H9 (cell line): Measurements from ENCODE around the gene ZKSCAN4. TPM values are rescaled to one million over a fixed set of nuclear protein-coding genes. Genes with fewer than 3 reads are reported as not detected.

Experiments used
- DNase-seq: peaks from one replicate; pipeline ENCODE4 v3.0.0-alpha.2; 2017
- H2AFZ ChIP-seq: one replicate; pipeline ENCODE4 v1.6.1; 2013; ENCODE audit warnings: mild to moderate bottlenecking, low read length, control low read depth, moderate library complexity
- H2AK5ac ChIP-seq: 2 replicates; pipeline ENCODE4 v1.6.1; 2013; ENCODE audit warnings: low read length, control low read depth, mixed read lengths; ENCODE audit not compliant: insufficient read length
- H2BK120ac ChIP-seq: one replicate; pipeline ENCODE4 v1.6.1; 2013; ENCODE audit warnings: low read depth, mild to moderate bottlenecking, low read length, control low read depth, inconsistent platforms; ENCODE audit not compliant: poor library complexity, severe bottlenecking
- H2BK12ac ChIP-seq: 2 replicates; pipeline ENCODE4 v1.6.1; 2013; ENCODE audit warnings: low read length, control low read depth, mixed read lengths, low read depth; ENCODE audit not compliant: insufficient read length
- H2BK15ac ChIP-seq: 2 replicates; pipeline ENCODE4 v1.6.1; 2013; ENCODE audit warnings: low read depth, low read length, control low read depth
- H2BK20ac ChIP-seq: one replicate; pipeline ENCODE4 v1.6.1; 2013; ENCODE audit warnings: low read depth, mild to moderate bottlenecking, low read length, control low read depth, inconsistent platforms; ENCODE audit not compliant: poor library complexity, severe bottlenecking
- H2BK5ac ChIP-seq: 2 replicates; pipeline ENCODE4 v1.6.1; 2013; ENCODE audit warnings: low read length, control low read depth, mixed read lengths; ENCODE audit not compliant: insufficient read length
- H3K14ac ChIP-seq: 2 replicates; pipeline ENCODE4 v1.6.1; 2013; ENCODE audit warnings: low read length, control low read depth; ENCODE audit not compliant: insufficient read depth
- H3K18ac ChIP-seq: 2 replicates; pipeline ENCODE4 v1.6.1; 2013; ENCODE audit warnings: low read depth, mild to moderate bottlenecking, mixed read lengths, low read length, control low read depth; ENCODE audit not compliant: insufficient read length
- H3K23ac ChIP-seq: 2 replicates; pipeline ENCODE4 v1.6.1; 2013; ENCODE audit warnings: low read length, control low read depth, mixed read lengths, low read depth; ENCODE audit not compliant: insufficient read length
- H3K23me2 ChIP-seq: 2 replicates; pipeline ENCODE4 v1.6.1; 2013; ENCODE audit warnings: low read depth, mild to moderate bottlenecking, mixed read lengths, low read length, control low read depth; ENCODE audit not compliant: insufficient read length, poor library complexity, severe bottlenecking
- H3K27ac ChIP-seq: 2 replicates; pipeline ENCODE4 v1.5.1; 2013; ENCODE audit warnings: low read length, control low read depth, mixed read lengths, low read depth; ENCODE audit not compliant: insufficient read length
- H3K27me3 ChIP-seq: 2 replicates; pipeline ENCODE4 v1.6.1; 2013; ENCODE audit warnings: low read length, control low read depth, inconsistent platforms; ENCODE audit not compliant: insufficient read depth
- H3K4ac ChIP-seq: 2 replicates; pipeline ENCODE4 v1.6.1; 2013; ENCODE audit warnings: low read depth, mild to moderate bottlenecking, control low read depth, inconsistent platforms, low read length, moderate library complexity
- H3K4me1 ChIP-seq: 2 replicates; pipeline ENCODE4 v1.6.1; 2013; ENCODE audit warnings: low read length, control low read depth, inconsistent platforms; ENCODE audit not compliant: insufficient read depth
- H3K4me2 ChIP-seq: 2 replicates; pipeline ENCODE4 v1.6.1; 2013; ENCODE audit warnings: low read length, control low read depth, mixed read lengths; ENCODE audit not compliant: insufficient read length, insufficient read depth
- H3K56ac ChIP-seq: 2 replicates; pipeline ENCODE4 v1.6.1; 2013; ENCODE audit warnings: low read depth, mild to moderate bottlenecking, mixed read lengths, low read length, control low read depth; ENCODE audit not compliant: insufficient read length
- H3K79me1 ChIP-seq: 2 replicates; pipeline ENCODE4 v1.6.1; 2013; ENCODE audit warnings: low read depth, mild to moderate bottlenecking, moderate library complexity, low read length, control low read depth, inconsistent platforms; ENCODE audit not compliant: insufficient read depth, poor library complexity, severe bottlenecking
- H3K79me2 ChIP-seq: 2 replicates; pipeline ENCODE4 v1.6.1; 2013; ENCODE audit warnings: low read length, control low read depth, inconsistent platforms; ENCODE audit not compliant: insufficient read depth
- H3K9ac ChIP-seq: 2 replicates; pipeline ENCODE4 v1.6.1; 2013; ENCODE audit warnings: low read length, control low read depth, mixed read lengths; ENCODE audit not compliant: insufficient read length; ENCODE audit errors: extremely low read depth
- H3K9me3 ChIP-seq: one replicate; pipeline ENCODE4 v1.6.1; 2013; ENCODE audit warnings: low read depth, low read length, inconsistent platforms; ENCODE audit not compliant: control insufficient read depth
- H3T11ph ChIP-seq: one replicate; pipeline ENCODE4 v1.6.1; 2013; ENCODE audit warnings: mild to moderate bottlenecking, low read length, control low read depth, inconsistent platforms
- H4K20me1 ChIP-seq: one replicate; pipeline ENCODE4 v1.6.1; 2013; ENCODE audit not compliant: control insufficient read depth, insufficient read length, insufficient read depth
- H4K5ac ChIP-seq: 2 replicates; pipeline ENCODE4 v1.6.1; 2013; ENCODE audit warnings: low read depth, mild to moderate bottlenecking, mixed read lengths, low read length, control low read depth; ENCODE audit not compliant: insufficient read length
- H4K8ac ChIP-seq: replicated peaks from 2 replicates; pipeline ENCODE4 v1.6.1; 2013; ENCODE audit warnings: low read length, control low read depth, mixed read lengths, low read depth; ENCODE audit not compliant: insufficient read length
- H4K91ac ChIP-seq: 2 replicates; pipeline ENCODE4 v1.6.1; 2013; ENCODE audit warnings: low read depth, mild to moderate bottlenecking, moderate library complexity, mixed read lengths, low read length, control low read depth; ENCODE audit not compliant: insufficient read length
- H3K27ac Mint-ChIP-seq, 3 experiments: 2 replicates in 2 of 3; 3 replicates in 1 of 3; pipeline ENCODE4 v1.8.0; 2020 to 2021; ENCODE audit warnings: mixed read lengths in 3 of 3, mild to moderate bottlenecking in 1 of 3, moderate library complexity in 1 of 3
- H3K27me3 Mint-ChIP-seq: 2 replicates; pipeline ENCODE4 v1.8.0; 2021; ENCODE audit warnings: low read depth, mild to moderate bottlenecking, moderate library complexity, mixed read lengths
- H3K36me3 Mint-ChIP-seq, 3 experiments: 2 replicates in 2 of 3; 3 replicates in 1 of 3; pipeline ENCODE4 v1.8.0; 2020 to 2021; ENCODE audit warnings: low read depth in 3 of 3, mixed read lengths in 3 of 3; ENCODE audit not compliant: insufficient read depth in 1 of 3
- H3K4me1 Mint-ChIP-seq, 2 experiments: 2 replicates each; pipeline ENCODE4 v1.8.0; 2020; ENCODE audit warnings: mixed read lengths in 2 of 2
- H3K4me3 Mint-ChIP-seq, 2 experiments: 2 replicates in 1 of 2; 3 replicates in 1 of 2; pipeline ENCODE4 v1.8.0; 2020 to 2021; ENCODE audit warnings: mild to moderate bottlenecking in 2 of 2, mixed read lengths in 2 of 2, moderate library complexity in 1 of 2
- H3K9me3 Mint-ChIP-seq, 2 experiments: 2 replicates in 1 of 2; 3 replicates in 1 of 2; pipeline ENCODE4 v1.8.0; 2020; ENCODE audit warnings: mild to moderate bottlenecking in 2 of 2, mixed read lengths in 2 of 2, moderate library complexity in 1 of 2
- CTCF ChIP-seq: fragments of 200-600 bp; sonication (generic); conservative IDR thresholded peaks from 3 replicates; pipeline ENCODE4 v1.8.0; 2021; ENCODE audit warnings: antibody characterized with exemption, mild to moderate bottlenecking
- WGBS: extraction: QIAGEN DNeasy Blood & Tissue Kit; methylation state at CpG from one replicate; pipeline ENCODE4 v1.1.7; 2013; ENCODE audit warnings: missing lambda C conversion rate, low lambda C conversion rate, mixed read lengths; ENCODE audit not compliant: insufficient read length; ENCODE audit errors: extremely low coverage; 5-methylcytosine and 5-hydroxymethylcytosine counted together
- total RNA-seq: library from RNA; stranded (reverse); gene quantifications from 2 replicates; pipeline ENCODE4 v1.2.1, GENCODE V29; 2021

ZKSCAN4 gene
- total RNA-seq, 1 experiment from 2014 or later: 8.8 TPM

GRCh38 chr6:28263922-28264321 is 11.9 kb upstream of the ZKSCAN4 start:
- no peak overlapping the region for H4K5ac ChIP-seq
- no peak overlapping the region for H4K91ac ChIP-seq
- H3K18ac ChIP-seq: no peak overlapping the region
- no CpG with 5 or more reads among the region's 2 CpGs for WGBS
- H2BK5ac ChIP-seq: no peak overlapping the region
- Mint-ChIP-seq H3K36me3 (no peaks in the 10 kb centered on the region), H3K4me1 (no peaks in the 10 kb centered on the region; a peak in 1 of 4 replicates), H3K4me3 (no peak overlapping the region), H3K27me3 (peaks cover 11% of the 10 kb centered on the region), H3K27ac (no peak overlapping the region), H3K9me3 (no peaks in the 10 kb centered on the region)
- no peaks in the 10 kb centered on the region for H3K4me1 ChIP-seq
- no peak overlapping the region for H4K8ac ChIP-seq
- no peak overlapping the region for H2BK12ac ChIP-seq
- no peak for TF ChIP-seq CTCF
- no peak overlapping the region for H3K14ac ChIP-seq
- H2BK120ac ChIP-seq: no peak overlapping the region
- H3K23ac ChIP-seq: no peak overlapping the region
- no peaks in the 10 kb centered on the region for H3K79me1 ChIP-seq
- H3K27me3 ChIP-seq: no peaks in the 10 kb centered on the region
- no peak overlapping the region for H2BK15ac ChIP-seq
- no peaks in the 10 kb centered on the region for H4K20me1 ChIP-seq
- no peak overlapping the region for H2AK5ac ChIP-seq
- no peak overlapping the region for H3T11ph ChIP-seq
- no peaks in the 10 kb centered on the region; the same call in 1 of the 2 replicates for H3K79me2 ChIP-seq
- no peak overlapping the region for H3K4ac ChIP-seq
- no peak overlapping the region for H2AFZ ChIP-seq
- no peak overlapping the region for H3K9ac ChIP-seq
- no peaks in the 10 kb centered on the region for H3K9me3 ChIP-seq
- H3K56ac ChIP-seq: no peak overlapping the region
- no peak overlapping the region for H3K4me2 ChIP-seq
- DNase-seq: no peak
- no peak overlapping the region for H2BK20ac ChIP-seq
- no peak overlapping the region for H3K27ac ChIP-seq
- H3K23me2 ChIP-seq: peaks cover 4% of the 10 kb centered on the region
